GM21737 (cell line): ENCODE data around the gene WHAMM.
"Not testable (repeated sequence)": the region's sequence is repeated elsewhere in the genome, so short reads cannot be mapped to it uniquely, and the experiment has no call there.

Source experiments
- ATAC-seq: cut with Tn5 transposase; IDR thresholded peaks from one replicate; pipeline ENCODE4 v1.9.1; 2021; ENCODE audit warnings: mild to moderate bottlenecking, moderate library complexity; ENCODE audit not compliant: unreplicated experiment

The WHAMM gene

GRCh38 chr15:82803793-82804574, 5.4 kb upstream of the WHAMM start:
- ATAC-seq, result no peak

- ATAC-seq, result no peak
Measured at GRCh38 chr15:82804575-82804949, 4.9 kb upstream of the WHAMM start.

GRCh38 chr15:82805994-82806406, 3.4 kb upstream of the WHAMM start, which contains the start of gene FSD2:
FSD2 (minus strand) TSS chr15:82806069; CDS start chr15:82787390, 18,679 bp downstream.
- peak; percentile 58 for ATAC-seq

- ATAC-seq, result no peak
Measured at GRCh38 chr15:82807920-82808633, 1.4 kb upstream of the WHAMM start.

- ATAC-seq, result no peak
Measured at GRCh38 chr15:82808634-82809041, 790 bp upstream of the WHAMM start.

- peak; percentile 15 for ATAC-seq
Measured at GRCh38 chr15:82810061-82810889, 847 bp downstream of the WHAMM start.

GRCh38 chr15:82810890-82811426, 1.5 kb downstream of the WHAMM start:
- no peak for ATAC-seq

GRCh38 chr15:82812994-82813393, 3.6 kb downstream of the WHAMM start:
- ATAC-seq, result no peak

GRCh38 chr15:82820128-82820527, 10.7 kb downstream of the WHAMM start:
- ATAC-seq, result no peak

- not testable (repeated sequence) for ATAC-seq
Measured at GRCh38 chr15:82821396-82821795, 12.0 kb downstream of the WHAMM start.

- not testable (repeated sequence) for ATAC-seq
Measured at GRCh38 chr15:82821851-82822250, 12.4 kb downstream of the WHAMM start.

- no peak for ATAC-seq
Measured at GRCh38 chr15:82823049-82823448, 13.6 kb downstream of the WHAMM start.

- no peak for ATAC-seq
Measured at GRCh38 chr15:82828075-82828474, 18.6 kb downstream of the WHAMM start.

GRCh38 chr15:82829234-82829633, 19.8 kb downstream of the WHAMM start:
- no peak for ATAC-seq

GRCh38 chr15:82830427-82831173, 21.2 kb downstream of the WHAMM start:
- no peak for ATAC-seq

- no peak for ATAC-seq
Measured at GRCh38 chr15:82831894-82832600, 22.6 kb downstream of the WHAMM start.

GRCh38 chr15:82832601-82833361, 23.4 kb downstream of the WHAMM start:
- ATAC-seq, result peak; percentile 89

GRCh38 chr15:82833362-82833682, 23.9 kb downstream of the WHAMM start:
- ATAC-seq, result no peak

GRCh38 chr15:82835391-82835917, 26.0 kb downstream of the WHAMM start:
- no peak for ATAC-seq
